Erythroblast (primary cell): ENCODE measurements around the gene GRIFIN.

ENCODE experiments used
- GATA1 ChIP-seq: IDR thresholded peaks from 2 replicates; pipeline ENCODE4 v1.6.1; 2011; ENCODE audit warnings: low read depth, mild to moderate bottlenecking, control low read depth, low read length, moderate library complexity
- POLR2A ChIP-seq: IDR thresholded peaks from 2 replicates; pipeline ENCODE4 v1.6.1; 2011; ENCODE audit warnings: mild to moderate bottlenecking, low read length

- TF ChIP-seq POLR2A (no peak), GATA1 (no peak)
Observed at GRCh38 chr7:2513702-2514101, 37.5 kb upstream of the GRIFIN start.
